Measurements from ENCODE around the gene NR2C2AP.

Gene NR2C2AP

GRCh38 chr19:19209372-19209771 lies 6.2 kb upstream of the NR2C2AP start:
- H3K4me3 ChIP-seq (replicated peaks; ENCODE audit: low read depth, low read length) = no peak overlapping the region
- DNase-seq (ENCODE audit: low read depth) = no peak
- no peak for TF ChIP-seq CTCF (IDR thresholded peaks at IDR 0.05; ENCODE audit: low read length, missing control alignments)

DNA sequence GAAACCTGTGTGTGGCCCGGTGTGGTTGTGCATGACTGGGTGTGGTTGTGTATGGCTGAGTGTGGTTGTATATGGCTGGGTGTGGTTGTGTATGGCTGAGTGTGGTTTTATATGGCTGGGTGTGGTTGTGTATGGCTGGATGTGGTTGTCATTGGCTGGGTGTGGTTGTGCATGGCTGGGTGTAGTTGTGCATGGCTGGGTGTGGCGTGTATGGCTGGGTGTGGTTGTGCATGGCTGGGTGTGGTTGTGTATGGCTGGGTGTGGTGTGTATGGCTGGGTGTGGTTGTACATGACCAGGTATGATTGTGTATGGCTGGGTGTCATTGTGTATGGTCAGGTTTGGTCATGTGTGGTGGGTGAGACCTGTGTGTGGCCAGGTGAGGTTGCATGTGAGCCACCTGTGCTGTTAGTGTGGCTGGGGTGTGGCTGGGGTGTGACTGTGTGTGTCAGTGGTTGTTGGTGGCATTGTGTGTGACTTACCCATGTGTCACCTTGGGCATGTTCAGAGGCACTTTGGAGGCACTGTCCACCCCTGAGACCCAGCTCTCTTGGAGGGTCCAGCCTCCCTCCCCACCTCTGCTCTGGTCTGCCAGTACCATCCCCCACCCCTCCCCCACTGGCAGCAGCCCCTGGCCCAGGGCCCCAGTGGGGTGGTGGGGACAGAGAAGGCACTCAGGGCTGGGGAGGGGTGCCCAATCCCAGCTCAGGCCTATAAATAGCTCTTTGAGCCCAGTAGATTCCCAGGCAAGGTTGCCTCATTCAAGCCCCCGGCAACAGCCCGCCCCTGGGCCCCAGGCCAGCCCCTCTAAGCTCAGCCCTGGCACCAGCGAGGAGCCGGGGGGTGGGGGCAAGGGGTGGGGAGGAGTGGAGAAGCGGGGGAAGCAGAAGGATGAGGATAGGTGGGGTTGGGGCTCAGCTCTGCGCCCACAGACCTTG lies 4.7 kb upstream of the NR2C2AP start:
- DNase-seq (ENCODE audit: low read depth) = no peak
- TF ChIP-seq CTCF (IDR thresholded peaks at IDR 0.05; ENCODE audit: low read length, missing control alignments) = no peak
- H3K4me3 ChIP-seq (replicated peaks; ENCODE audit: low read depth, low read length) = no peak overlapping the region

DNA sequence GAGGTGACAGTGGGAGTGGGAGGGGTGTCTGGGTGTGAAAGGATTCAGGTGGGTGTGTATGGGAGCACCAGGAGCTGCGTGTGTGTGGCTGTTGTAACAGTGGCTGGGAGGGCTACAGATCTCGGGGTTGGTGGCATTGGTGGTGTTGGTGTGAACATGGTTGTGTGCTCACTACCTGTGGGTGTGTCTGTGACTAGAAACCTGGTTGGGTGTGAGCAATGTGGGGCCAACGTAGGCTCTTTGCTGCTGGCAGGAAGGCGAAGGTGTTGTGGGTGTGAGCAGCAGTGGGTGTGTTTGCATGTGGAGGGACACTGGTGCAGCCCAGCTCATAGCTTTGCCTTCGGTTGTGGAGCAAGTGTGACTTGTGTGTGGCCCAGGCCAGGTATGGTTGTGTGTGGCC lies 3.7 kb upstream of the NR2C2AP start:
- TF ChIP-seq CTCF (IDR thresholded peaks at IDR 0.05; ENCODE audit: low read length, missing control alignments) = no peak
- no peak for DNase-seq (ENCODE audit: low read depth)
- no peak overlapping the region for H3K4me3 ChIP-seq (replicated peaks; ENCODE audit: low read depth, low read length)

- DNase-seq (ENCODE audit: low read depth) = no peak
- H3K4me3 ChIP-seq (replicated peaks; ENCODE audit: low read depth, low read length) = no peak overlapping the region
- TF ChIP-seq CTCF (IDR thresholded peaks at IDR 0.05; ENCODE audit: low read length, missing control alignments) = no peak
Observed at GRCh38 chr19:19205416-19206410, 2.5 kb upstream of the NR2C2AP start.

DNA sequence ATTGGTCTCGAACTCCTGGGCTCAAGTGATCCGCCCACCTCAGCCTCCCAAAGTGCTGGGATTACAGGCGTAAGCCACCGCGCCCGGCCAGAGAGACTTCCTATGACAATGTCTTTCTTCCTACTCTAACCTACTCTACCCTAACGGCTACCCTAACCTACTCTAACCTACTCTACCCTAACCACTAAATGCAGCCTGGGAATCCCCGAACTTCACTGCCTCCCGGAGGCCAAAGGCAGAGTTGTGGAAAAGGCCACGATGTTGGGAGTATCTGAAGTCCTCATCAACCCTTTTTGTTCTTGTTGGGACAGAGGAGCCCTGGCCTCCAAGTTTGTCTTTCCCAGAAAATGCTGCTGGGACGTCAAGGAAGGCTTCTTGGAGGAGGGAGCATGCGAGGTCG lies 967 bp upstream of the NR2C2AP start:
- H3K4me3 ChIP-seq (replicated peaks; ENCODE audit: low read depth, low read length) = no peak overlapping the region
- no peak for TF ChIP-seq CTCF (IDR thresholded peaks at IDR 0.05; ENCODE audit: low read length, missing control alignments)
- no peak for DNase-seq (ENCODE audit: low read depth)

GRCh38 chr19:19202707-19203011 lies 555 bp downstream of the NR2C2AP start:
- TF ChIP-seq CTCF (IDR thresholded peaks at IDR 0.05; ENCODE audit: low read length, missing control alignments) = no peak
- no peak for DNase-seq (ENCODE audit: low read depth)
- peak overlapping the region; percentile 74 for H3K4me3 ChIP-seq (replicated peaks; ENCODE audit: low read depth, low read length)
